ENCODE measurements around the gene SEMG1. TPM values are rescaled to one million over a fixed set of nuclear protein-coding genes. Genes with fewer than 3 reads are reported as not detected.

The SEMG1 gene
- total RNA-seq, 1 experiment from 2014 or later, result 2.0 TPM

- Histone ChIP-seq H2BK15ac (ENCODE audit: low read depth, low read length) (no peak overlapping the region), H3K79me1 (ENCODE audit: insufficient read depth, low read depth, low read length, poor library complexity, severe bottlenecking) (no peaks in the 10 kb centered on the region), H3K9ac (ENCODE audit: extremely low read depth, insufficient read length, low read length) (no peak overlapping the region), H2AFZ (ENCODE audit: low read length) (no peak overlapping the region), H3K14ac (ENCODE audit: insufficient read depth, low read length) (no peak overlapping the region), H3K23ac (ENCODE audit: insufficient read length, low read depth, low read length) (no peak overlapping the region), H2AK5ac (ENCODE audit: insufficient read length, low read length) (no peak overlapping the region), H3T11ph (ENCODE audit: low read length) (no peak overlapping the region), H3K4ac (ENCODE audit: low read depth, low read length) (no peak overlapping the region), H3K27me3 (ENCODE audit: insufficient read depth, low read length) (no peaks in the 10 kb centered on the region; the same call in 1 of the 2 replicates), H3K4me2 (ENCODE audit: insufficient read depth, insufficient read length, low read length) (no peak overlapping the region), H2BK12ac (ENCODE audit: insufficient read length, low read depth, low read length) (no peak overlapping the region), H3K23me2 (ENCODE audit: insufficient read length, low read depth, low read length, poor library complexity, severe bottlenecking) (no peaks in the 10 kb centered on the region), H2BK20ac (ENCODE audit: low read depth, low read length, poor library complexity, severe bottlenecking) (no peak overlapping the region), H4K20me1 (ENCODE audit: control insufficient read depth, insufficient read depth, insufficient read length) (no peaks in the 10 kb centered on the region), H3K4me1 (ENCODE audit: insufficient read depth, low read length) (no peaks in the 10 kb centered on the region), H2BK5ac (ENCODE audit: insufficient read length, low read length) (no peak overlapping the region), H4K91ac (ENCODE audit: insufficient read length, low read depth, low read length) (no peak overlapping the region), H3K79me2 (ENCODE audit: insufficient read depth, low read length) (no peaks in the 10 kb centered on the region), H3K27ac (ENCODE audit: insufficient read length, low read depth, low read length) (no peak overlapping the region), H4K8ac (replicated peaks; ENCODE audit: insufficient read length, low read depth, low read length) (no peak overlapping the region), H3K9me3 (ENCODE audit: control insufficient read depth, low read depth, low read length) (no peaks in the 10 kb centered on the region), H2BK120ac (ENCODE audit: low read depth, low read length, poor library complexity, severe bottlenecking) (no peak overlapping the region), H3K18ac (ENCODE audit: insufficient read length, low read depth, low read length) (no peak overlapping the region), H3K56ac (ENCODE audit: insufficient read length, low read depth, low read length) (no peak overlapping the region), H4K5ac (ENCODE audit: insufficient read length, low read depth, low read length) (no peak overlapping the region)
- Mint-ChIP-seq H3K27ac (no peak overlapping the region), H3K36me3 (ENCODE audit: insufficient read depth in 1 of 3, low read depth in 3 of 3) (no peaks in the 10 kb centered on the region), H3K4me1 (no peaks in the 10 kb centered on the region), H3K4me3 (no peak overlapping the region), H3K9me3 (no peaks in the 10 kb centered on the region), H3K27me3 (ENCODE audit: low read depth) (peaks cover 59% of the 10 kb centered on the region)
- no peak for DNase-seq
- TF ChIP-seq, protein P1, sequence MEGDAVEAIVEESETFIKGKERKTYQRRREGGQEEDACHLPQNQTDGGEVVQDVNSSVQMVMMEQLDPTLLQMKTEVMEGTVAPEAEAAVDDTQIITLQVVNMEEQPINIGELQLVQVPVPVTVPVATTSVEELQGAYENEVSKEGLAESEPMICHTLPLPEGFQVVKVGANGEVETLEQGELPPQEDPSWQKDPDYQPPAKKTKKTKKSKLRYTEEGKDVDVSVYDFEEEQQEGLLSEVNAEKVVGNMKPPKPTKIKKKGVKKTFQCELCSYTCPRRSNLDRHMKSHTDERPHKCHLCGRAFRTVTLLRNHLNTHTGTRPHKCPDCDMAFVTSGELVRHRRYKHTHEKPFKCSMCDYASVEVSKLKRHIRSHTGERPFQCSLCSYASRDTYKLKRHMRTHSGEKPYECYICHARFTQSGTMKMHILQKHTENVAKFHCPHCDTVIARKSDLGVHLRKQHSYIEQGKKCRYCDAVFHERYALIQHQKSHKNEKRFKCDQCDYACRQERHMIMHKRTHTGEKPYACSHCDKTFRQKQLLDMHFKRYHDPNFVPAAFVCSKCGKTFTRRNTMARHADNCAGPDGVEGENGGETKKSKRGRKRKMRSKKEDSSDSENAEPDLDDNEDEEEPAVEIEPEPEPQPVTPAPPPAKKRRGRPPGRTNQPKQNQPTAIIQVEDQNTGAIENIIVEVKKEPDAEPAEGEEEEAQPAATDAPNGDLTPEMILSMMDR (conservative IDR thresholded peaks at IDR 0.05), result no peak
- no CpG with 5 or more reads among the region's 1 CpG for WGBS (ENCODE audit: extremely low coverage, insufficient read length, low lambda C conversion rate)
These were observed 19.5 kb downstream of the SEMG1 start for GRCh38 chr20:45226287-45226686.

Data from H9 (cell line).